Stimulated activated CD4-positive, alpha-beta T cell treated with anti-CD3 and anti-CD28 coated beads, Interleukin-2, amount 100 ng/mL, for 4 hours (primary cell): ENCODE measurements around the gene ADGRG4.
"Not testable (repeated sequence)": the region's sequence is repeated elsewhere in the genome, so short reads cannot be mapped to it uniquely, and the experiment has no call there.

Experiments
- DNase-seq: peaks from one replicate; pipeline ENCODE4 v3.0.0-alpha.2; 2020; ENCODE audit warnings: low read depth

The ADGRG4 gene, protein sequence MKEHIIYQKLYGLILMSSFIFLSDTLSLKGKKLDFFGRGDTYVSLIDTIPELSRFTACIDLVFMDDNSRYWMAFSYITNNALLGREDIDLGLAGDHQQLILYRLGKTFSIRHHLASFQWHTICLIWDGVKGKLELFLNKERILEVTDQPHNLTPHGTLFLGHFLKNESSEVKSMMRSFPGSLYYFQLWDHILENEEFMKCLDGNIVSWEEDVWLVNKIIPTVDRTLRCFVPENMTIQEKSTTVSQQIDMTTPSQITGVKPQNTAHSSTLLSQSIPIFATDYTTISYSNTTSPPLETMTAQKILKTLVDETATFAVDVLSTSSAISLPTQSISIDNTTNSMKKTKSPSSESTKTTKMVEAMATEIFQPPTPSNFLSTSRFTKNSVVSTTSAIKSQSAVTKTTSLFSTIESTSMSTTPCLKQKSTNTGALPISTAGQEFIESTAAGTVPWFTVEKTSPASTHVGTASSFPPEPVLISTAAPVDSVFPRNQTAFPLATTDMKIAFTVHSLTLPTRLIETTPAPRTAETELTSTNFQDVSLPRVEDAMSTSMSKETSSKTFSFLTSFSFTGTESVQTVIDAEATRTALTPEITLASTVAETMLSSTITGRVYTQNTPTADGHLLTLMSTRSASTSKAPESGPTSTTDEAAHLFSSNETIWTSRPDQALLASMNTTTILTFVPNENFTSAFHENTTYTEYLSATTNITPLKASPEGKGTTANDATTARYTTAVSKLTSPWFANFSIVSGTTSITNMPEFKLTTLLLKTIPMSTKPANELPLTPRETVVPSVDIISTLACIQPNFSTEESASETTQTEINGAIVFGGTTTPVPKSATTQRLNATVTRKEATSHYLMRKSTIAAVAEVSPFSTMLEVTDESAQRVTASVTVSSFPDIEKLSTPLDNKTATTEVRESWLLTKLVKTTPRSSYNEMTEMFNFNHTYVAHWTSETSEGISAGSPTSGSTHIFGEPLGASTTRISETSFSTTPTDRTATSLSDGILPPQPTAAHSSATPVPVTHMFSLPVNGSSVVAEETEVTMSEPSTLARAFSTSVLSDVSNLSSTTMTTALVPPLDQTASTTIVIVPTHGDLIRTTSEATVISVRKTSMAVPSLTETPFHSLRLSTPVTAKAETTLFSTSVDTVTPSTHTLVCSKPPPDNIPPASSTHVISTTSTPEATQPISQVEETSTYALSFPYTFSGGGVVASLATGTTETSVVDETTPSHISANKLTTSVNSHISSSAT (N-terminal part only)

GRCh38 chrX:136300721-136301120 lies at the start of gene ADGRG4:
TSS of gene ADGRG4 (plus strand) at chrX:136300963. CDS start at chrX:136308778, 7,815 bp downstream.
- not testable (repeated sequence) for DNase-seq

GRCh38 chrX:136251041-136251991 lies 49.4 kb upstream of the ADGRG4 start, which contains the start of gene MAP7D3:
TSS of gene MAP7D3 (minus strand) at chrX:136251400. CDS start at chrX:136251358, 42 bp downstream.
- DNase-seq = peak; percentile 54

DNA sequence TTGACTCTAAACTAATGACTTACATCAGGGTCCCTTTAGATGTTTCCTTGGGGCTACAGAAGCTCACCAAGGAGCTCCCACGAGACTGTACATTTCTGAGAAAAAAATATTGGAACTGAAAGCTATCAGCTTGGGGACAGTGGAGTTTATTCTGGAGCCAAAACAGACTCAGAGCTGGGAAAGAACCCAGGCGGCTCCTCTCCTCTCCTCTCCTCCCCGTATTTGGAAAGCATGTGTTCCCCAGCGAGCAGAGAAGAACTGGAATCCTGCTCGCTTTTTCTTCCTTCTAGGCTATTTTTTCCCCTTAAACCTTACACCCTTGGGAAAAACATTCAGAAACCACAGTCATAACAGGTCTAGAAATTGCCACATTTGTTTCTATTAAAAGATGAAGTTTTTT lies 45.2 kb upstream of the ADGRG4 start:
- no peak for DNase-seq

DNA sequence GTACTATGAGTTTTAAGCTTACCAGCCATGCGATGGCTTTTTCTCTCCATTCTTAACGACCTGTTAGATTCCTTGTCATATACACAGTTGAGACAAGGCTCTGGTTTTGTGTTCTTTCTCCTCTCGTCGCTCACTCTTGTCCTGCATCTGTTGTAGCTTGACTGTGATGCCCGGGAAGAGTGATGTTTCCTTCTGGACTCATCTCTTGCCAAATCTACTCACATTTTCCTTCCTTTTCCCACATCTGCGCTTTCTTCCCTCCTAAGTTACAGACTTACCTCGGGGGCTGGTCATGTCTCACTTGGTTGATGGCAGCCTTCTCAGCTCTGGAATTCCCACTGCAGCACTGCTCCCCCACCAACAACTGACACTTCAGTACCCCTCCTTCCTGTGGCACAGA lies 44.7 kb upstream of the ADGRG4 start:
- no peak for DNase-seq

GRCh38 chrX:136258951-136259350 lies 41.8 kb upstream of the ADGRG4 start:
- DNase-seq = no peak

DNA sequence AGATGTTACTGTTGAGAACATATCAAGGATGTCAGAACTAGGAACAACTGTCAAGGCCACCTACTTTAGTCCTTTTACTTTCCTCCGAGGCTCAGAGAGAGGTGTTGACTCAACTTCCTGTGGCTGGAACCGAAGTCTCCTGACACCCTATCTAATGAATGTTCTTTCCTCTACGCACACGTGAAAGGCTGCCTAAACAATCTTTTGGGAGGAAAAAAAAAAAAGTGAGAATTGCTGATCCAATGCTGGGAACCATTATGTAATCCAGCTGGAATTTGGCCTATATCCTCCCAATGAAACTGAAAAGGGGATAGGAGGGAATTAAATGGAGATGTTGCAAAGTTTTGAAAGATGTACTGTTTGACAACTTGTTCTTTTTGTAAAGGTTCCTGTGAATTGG lies 41.2 kb upstream of the ADGRG4 start:
- DNase-seq = no peak

- no peak for DNase-seq
Observed at GRCh38 chrX:136260776-136261175, 40.0 kb upstream of the ADGRG4 start.

- DNase-seq = no peak
Observed at GRCh38 chrX:136261321-136261720, 39.4 kb upstream of the ADGRG4 start.

GRCh38 chrX:136262243-136262642 lies 38.5 kb upstream of the ADGRG4 start:
- no peak for DNase-seq

DNA sequence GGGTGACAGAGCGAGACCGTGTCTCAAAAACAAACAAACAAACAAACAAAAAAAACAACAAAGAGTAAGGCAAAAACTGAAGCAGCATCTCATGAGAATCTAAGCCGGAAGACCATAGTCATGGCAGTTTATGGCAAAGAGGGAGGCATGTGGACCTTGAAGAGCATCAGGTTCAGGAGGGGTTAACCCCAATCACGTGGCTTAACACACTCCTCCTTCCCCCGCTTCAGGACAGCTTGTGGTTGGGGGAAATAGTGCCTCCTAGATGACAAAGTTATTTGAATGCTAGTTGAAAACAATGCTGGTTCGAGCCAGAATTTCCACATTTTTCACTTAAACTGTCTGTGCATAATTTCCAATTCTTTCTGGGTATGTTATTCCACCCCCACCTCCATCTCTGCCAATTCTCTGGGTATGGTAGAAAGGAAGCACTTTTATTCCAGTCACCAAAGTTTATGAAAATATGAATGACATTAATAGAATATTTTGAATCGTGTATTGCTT lies 37.9 kb upstream of the ADGRG4 start:
- no peak for DNase-seq

DNA sequence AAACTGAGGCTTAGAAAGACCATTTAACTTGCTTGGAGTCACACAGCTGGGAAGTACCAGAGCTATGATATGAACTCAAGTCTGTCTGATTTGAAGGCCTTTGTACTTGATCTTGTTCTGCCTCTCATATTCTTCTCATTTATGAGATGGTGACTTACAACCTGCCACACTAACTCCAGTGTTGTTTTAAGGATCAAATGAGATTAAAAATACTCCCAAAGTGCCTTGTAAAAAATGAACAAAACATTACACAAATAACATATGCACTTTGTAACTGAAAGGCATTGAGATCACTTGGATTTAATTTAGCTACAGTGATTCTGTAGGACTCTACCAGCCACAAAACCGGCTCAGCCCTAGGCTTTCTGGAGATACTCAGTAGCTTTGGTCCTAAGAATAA lies 33.9 kb upstream of the ADGRG4 start:
- no peak for DNase-seq

DNA sequence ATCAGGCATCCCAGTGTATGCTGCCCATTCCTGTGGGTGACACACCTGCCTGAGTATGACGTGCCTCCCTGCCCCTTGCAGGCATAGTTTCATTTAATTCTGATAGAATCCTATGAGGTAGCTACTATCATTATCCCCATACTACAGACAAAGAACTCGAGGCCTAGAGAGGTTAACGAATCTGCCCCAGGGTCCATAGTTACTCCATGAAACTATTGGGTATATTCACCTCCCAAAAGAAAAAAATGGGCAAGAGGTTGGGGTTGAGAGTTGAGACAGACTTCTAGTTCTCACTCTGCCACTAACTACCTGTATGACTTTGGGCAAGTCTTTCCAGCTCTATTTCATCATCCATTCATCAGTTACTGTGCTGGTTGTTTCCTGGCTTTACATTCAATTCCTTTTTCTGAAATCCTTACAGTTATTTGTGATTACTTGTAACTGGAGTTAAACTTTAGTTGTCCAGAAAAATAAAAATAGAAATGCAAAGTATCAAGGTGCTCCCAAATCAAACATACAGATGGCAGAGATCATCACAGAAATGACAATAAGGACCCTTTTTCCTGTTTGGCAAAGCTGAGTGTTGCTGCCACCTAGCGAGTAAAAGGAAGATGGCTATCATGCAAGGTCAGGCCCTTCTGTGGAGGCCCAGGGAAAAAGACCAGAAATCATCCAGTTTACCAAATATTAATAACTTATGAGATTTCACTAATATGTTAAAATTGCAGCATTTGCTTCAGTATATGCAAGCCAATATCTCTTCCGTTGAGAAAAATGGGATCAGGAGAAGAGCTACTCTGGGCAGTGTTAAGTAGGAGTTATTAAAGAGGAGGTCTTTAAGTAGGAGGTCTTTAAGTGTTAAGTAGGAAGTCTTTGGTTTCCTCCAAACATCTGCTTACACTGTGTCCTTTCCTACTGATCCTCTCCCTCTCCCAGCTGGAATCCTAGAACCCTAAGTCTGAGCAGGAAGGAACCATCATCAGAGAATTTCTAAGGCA lies 32.4 kb upstream of the ADGRG4 start:
- DNase-seq = peak; percentile 29

DNA sequence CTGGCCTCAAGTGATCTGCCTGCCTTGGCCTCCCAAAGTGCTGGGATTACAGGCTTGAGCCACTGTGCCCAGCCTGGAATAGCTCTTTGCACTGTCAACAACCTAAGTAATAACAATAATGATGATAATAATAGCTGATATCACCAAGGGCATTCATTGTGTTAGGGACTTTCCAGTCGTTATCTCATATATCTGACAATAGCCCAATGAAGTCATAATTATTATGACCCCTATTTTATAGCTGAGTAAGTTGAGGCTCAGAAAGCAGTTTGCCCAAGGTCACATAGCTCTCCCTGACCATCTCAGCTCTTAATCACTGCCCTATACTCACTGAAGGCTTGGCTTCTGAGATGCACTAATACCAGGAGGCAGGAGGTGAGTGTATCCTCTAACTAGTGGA lies 30.8 kb upstream of the ADGRG4 start:
- no peak for DNase-seq

GRCh38 chrX:136271300-136271699 lies 29.5 kb upstream of the ADGRG4 start:
- no peak for DNase-seq

DNA sequence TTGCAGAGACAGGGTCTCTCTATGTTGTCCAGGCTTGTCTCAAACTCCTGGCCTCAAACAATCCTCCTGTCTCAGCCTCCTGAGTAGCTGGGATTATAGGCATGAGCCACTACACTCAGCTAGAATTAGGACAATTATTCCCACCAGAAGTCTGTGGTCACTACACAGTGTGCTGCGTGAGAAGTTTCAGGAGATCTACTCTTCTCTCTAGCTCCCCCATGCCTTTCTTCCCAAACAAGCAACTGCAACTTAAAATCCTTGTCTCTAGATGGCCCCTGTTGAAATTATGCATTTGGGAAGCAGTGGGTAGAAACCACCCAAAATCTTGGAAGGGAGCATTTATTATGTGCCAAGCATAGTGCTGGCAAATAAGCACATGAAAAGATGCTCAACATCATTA lies 28.4 kb upstream of the ADGRG4 start:
- no peak for DNase-seq

DNA sequence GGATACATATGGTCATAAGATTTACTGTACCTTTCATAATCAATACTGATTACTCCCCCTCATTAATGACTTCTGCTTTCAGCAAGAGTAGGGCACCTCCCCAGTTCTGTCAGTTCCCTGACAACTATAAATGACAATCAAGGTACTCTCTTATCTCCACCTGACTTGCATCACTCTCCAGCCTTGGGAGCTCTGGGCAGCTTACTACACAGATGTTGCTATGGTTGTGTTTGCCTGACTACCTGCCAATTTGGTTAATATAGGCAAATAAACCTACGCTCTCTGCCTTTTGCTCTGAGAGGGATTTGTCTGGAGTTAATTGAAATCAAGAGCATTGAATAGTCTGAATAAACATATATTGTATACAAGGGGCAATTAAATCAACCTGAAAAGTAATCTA lies 26.8 kb upstream of the ADGRG4 start:
- no peak for DNase-seq

DNA sequence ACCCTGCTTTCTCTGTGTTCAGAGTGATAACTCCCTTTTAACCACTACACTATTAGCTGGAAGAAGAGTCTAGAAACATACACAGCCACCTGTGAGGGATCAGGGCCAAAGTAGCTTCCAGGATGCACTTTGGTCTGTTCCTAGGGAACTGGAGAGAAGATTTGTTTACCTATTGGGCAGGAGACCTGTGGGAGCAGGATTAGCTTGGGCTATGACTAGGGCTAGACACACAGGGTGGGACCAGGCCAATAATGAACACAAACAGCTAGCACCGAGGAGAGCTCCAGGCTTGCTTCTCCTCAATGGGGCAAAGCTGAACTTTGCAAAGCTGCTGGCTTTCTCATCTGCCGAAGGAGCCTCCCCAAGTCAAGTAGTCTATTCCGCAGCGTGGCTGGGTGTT lies 25.2 kb upstream of the ADGRG4 start:
- DNase-seq = no peak

GRCh38 chrX:136286375-136286774 lies 14.4 kb upstream of the ADGRG4 start:
- not testable (repeated sequence) for DNase-seq

DNA sequence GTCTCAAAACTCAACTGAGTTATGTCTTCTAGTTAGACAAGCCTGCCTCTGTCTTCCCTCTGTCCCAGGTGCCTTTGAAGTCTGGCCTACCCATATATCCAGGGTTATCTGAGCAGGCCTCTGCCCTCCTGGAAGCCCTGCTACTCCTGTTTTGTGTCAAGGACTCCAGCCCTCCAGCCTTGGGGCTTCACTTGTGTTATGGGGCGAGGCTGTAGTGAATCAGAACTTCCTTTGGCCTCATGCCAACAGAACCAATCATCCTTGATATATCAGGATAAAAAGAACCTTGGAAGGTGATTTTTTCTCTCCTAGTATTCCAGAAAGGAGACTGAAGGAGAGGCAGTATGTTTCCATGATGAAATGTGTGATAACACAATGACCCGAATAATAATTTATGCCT lies 8.9 kb upstream of the ADGRG4 start:
- no peak for DNase-seq

GRCh38 chrX:136292656-136293055 lies 8.1 kb upstream of the ADGRG4 start:
- no peak for DNase-seq
